GM12878 (cell line): ENCODE results near the gene XPO6.

Source experiments
- BCL11A ChIP-seq: IDR thresholded peaks from 2 replicates; pipeline ENCODE4 v1.6.1; 2011; ENCODE audit warnings: low read depth, low read length
- CTCF ChIP-seq, 3 experiments: IDR thresholded peaks in 2 of 3; conservative IDR thresholded peaks in 1 of 3; 2 replicates each; pipeline ENCODE4 v1.5.1; 2011; ENCODE audit warnings: low read depth in 3 of 3, low read length in 3 of 3, mild to moderate bottlenecking in 3 of 3, control low read depth in 2 of 3, moderate library complexity in 2 of 3, inconsistent platforms in 1 of 3, mixed read lengths in 1 of 3; ENCODE audit not compliant: control insufficient read depth in 2 of 3, insufficient read depth in 1 of 3; ENCODE audit errors: extremely low read depth in 1 of 3
- EZH2 ChIP-seq: IDR thresholded peaks from 2 replicates; pipeline ENCODE4 v1.6.1; 2012; ENCODE audit warnings: low read depth, mild to moderate bottlenecking, control low read depth, inconsistent platforms, low read length, borderline replicate concordance; ENCODE audit not compliant: control insufficient read depth
- MAX ChIP-seq: IDR thresholded peaks from 2 replicates; pipeline ENCODE4 v1.6.1; 2012; ENCODE audit warnings: low read depth, low read length, improper control_type of control experiment
- MXI1 ChIP-seq: fragments of 150-350 bp; IDR thresholded peaks from 2 replicates; pipeline ENCODE4 v1.6.1; 2011; ENCODE audit warnings: low read depth, mild to moderate bottlenecking, inconsistent platforms, low read length, improper control_type of control experiment
- PML ChIP-seq: IDR thresholded peaks from 2 replicates; pipeline ENCODE4 v1.6.1; 2012; ENCODE audit warnings: low read length, inconsistent platforms
- POLR2AphosphoS5 ChIP-seq: IDR thresholded peaks from 2 replicates; pipeline ENCODE4 v1.6.1; 2011; ENCODE audit warnings: mild to moderate bottlenecking, low read length, inconsistent platforms
- SREBF1 ChIP-seq: IDR thresholded peaks from 2 replicates; pipeline ENCODE4 v1.6.1; 2012; ENCODE audit warnings: mild to moderate bottlenecking, low read length

- TF ChIP-seq PML (no peak), CTCF (IDR thresholded peaks at IDR 0.05 in 2 of 3, conservative IDR thresholded peaks at IDR 0.05 in 1 of 3; ENCODE audit: control insufficient read depth in 2 of 3, extremely low read depth in 1 of 3, insufficient read depth in 1 of 3, low read depth in 3 of 3, low read length in 3 of 3) (no peak), SREBF1 (no peak), MXI1 (no peak), POLR2AphosphoS5 (no peak), MAX (no peak), BCL11A (no peak), EZH2 (no peak)
Measured at GRCh38 chr16:28257256-28257655, 45.5 kb upstream of the XPO6 start.
